Endothelial cell of umbilical vein (primary cell): ENCODE results near the gene PWP1. TPM values are rescaled to one million over a fixed set of nuclear protein-coding genes. Genes with fewer than 3 reads are reported as not detected.

ENCODE experiments used
- BruUV-seq: library from RNA; stranded (reverse); fragments of 400-500 nt; replicated peaks from 2 replicates; lab custom pipeline; 2021; lab: Mats Ljungman, UMichigan
- CTCF ChIA-PET: fragments of 300-600, 350-600 bp; sonication (Branson Sonifier 250); formaldehyde crosslinking; loops from one replicate; lab custom pipeline; 2021; ENCODE audit warnings: antibody characterized with exemption, inconsistent platforms; lab: Charles Lee
- POLR2A ChIA-PET: fragments of 300-600, 350-600 bp; sonication (Branson Sonifier 250); formaldehyde crosslinking; loops from one replicate; lab custom pipeline; 2021; ENCODE audit warnings: antibody characterized with exemption, inconsistent platforms; lab: Charles Lee
- DNase-seq: peaks from one replicate; pipeline ENCODE4 v3.0.0-alpha.2; 2011; ENCODE audit warnings: low read depth, low spot score
- FAIRE-seq: peaks from 2 replicates; lab custom pipeline; 2011; peaks lifted over from hg19 to GRCh38; lab: Jason Lieb, UNC
- H2AFZ ChIP-seq: 2 replicates; pipeline ENCODE4 v1.6.0; 2012; ENCODE audit warnings: low read depth, low read length, control low read depth, inconsistent platforms
- H3K27ac ChIP-seq: 2 replicates; pipeline ENCODE4 v1.5.1; 2011; ENCODE audit warnings: low read depth, mild to moderate bottlenecking, control low read depth, low read length, moderate library complexity; ENCODE audit not compliant: insufficient read depth
- H3K27me3 ChIP-seq, 2 experiments: 2 replicates each; pipeline versions ENCODE4 v1.6.0 to v1.6.1; 2011; ENCODE audit warnings: low read length in 2 of 2, mixed read lengths in 1 of 2; ENCODE audit not compliant: control insufficient read depth in 2 of 2, insufficient read depth in 2 of 2
- H3K36me3 ChIP-seq, 2 experiments: 2 replicates in 1 of 2; 3 replicates in 1 of 2; pipeline ENCODE4 v1.5.1; 2011; ENCODE audit warnings: low read length in 2 of 2, mild to moderate bottlenecking in 1 of 2, moderate library complexity in 1 of 2; ENCODE audit not compliant: control insufficient read depth in 2 of 2, insufficient read depth in 2 of 2; ENCODE audit errors: extremely low read depth in 1 of 2
- H3K4me1 ChIP-seq: 3 replicates; pipeline ENCODE4 v1.5.1; 2011; ENCODE audit warnings: mild to moderate bottlenecking, low read length; ENCODE audit not compliant: control insufficient read depth, insufficient read depth; ENCODE audit errors: extremely low read depth
- H3K4me2 ChIP-seq: 2 replicates; pipeline ENCODE4 v1.6.1; 2011; ENCODE audit warnings: low read length, control low read depth, mixed read lengths; ENCODE audit not compliant: insufficient read depth
- H3K4me3 ChIP-seq, 3 experiments: fragments of 200-600 bp in 1 of 3; sonication (generic), shearing (Covaris generic) in 1 of 3; replicated peaks in 1 of 3; 2 replicates each; pipeline ENCODE4 v1.5.1; 2011 to 2016; ENCODE audit warnings: control low read depth in 3 of 3, low read length in 3 of 3, mild to moderate bottlenecking in 2 of 3, inconsistent platforms in 1 of 3, low read depth in 1 of 3, moderate library complexity in 1 of 3; ENCODE audit not compliant: insufficient read depth in 1 of 3
- H3K79me2 ChIP-seq: 2 replicates; pipeline ENCODE4 v1.6.0; 2012; ENCODE audit warnings: low read length, inconsistent platforms; ENCODE audit not compliant: control insufficient read depth, insufficient read depth
- H3K9ac ChIP-seq: replicated peaks from 2 replicates; pipeline ENCODE3; 2011; ENCODE audit warnings: low read length, control low read depth; ENCODE audit not compliant: insufficient read depth; ENCODE audit errors: extremely low read depth
- H3K9me1 ChIP-seq: replicated peaks from 3 replicates; pipeline ENCODE4 v1.6.0; 2011; ENCODE audit warnings: mild to moderate bottlenecking, low read length; ENCODE audit not compliant: control insufficient read depth, insufficient read depth; ENCODE audit errors: extremely low read depth
- H3K9me3 ChIP-seq: replicated peaks from 2 replicates; pipeline ENCODE4 v1.5.1; 2012; ENCODE audit warnings: low read length, inconsistent platforms; ENCODE audit not compliant: control insufficient read depth, insufficient read depth
- H4K20me1 ChIP-seq: replicated peaks from 2 replicates; pipeline ENCODE3; 2011; ENCODE audit warnings: mild to moderate bottlenecking, low read length; ENCODE audit not compliant: control insufficient read depth, insufficient read depth; ENCODE audit errors: extremely low read depth
- EZH2 ChIP-seq: IDR thresholded peaks from 2 replicates; pipeline ENCODE4 v1.6.1; 2012; ENCODE audit warnings: borderline replicate concordance, low read depth, mild to moderate bottlenecking, moderate library complexity, low read length, inconsistent platforms; ENCODE audit not compliant: severe bottlenecking
- FOS ChIP-seq: IDR thresholded peaks from 2 replicates; pipeline ENCODE4 v1.6.1; 2011; ENCODE audit warnings: mild to moderate bottlenecking, low read length, moderate library complexity, borderline replicate concordance; ENCODE audit not compliant: insufficient read depth
- GATA2 ChIP-seq: IDR thresholded peaks from 2 replicates; pipeline ENCODE4 v1.7.0; 2011; ENCODE audit warnings: low read depth, mild to moderate bottlenecking, moderate library complexity, mixed read lengths, low read length; ENCODE audit not compliant: insufficient read length, insufficient read depth
- JUN ChIP-seq: IDR thresholded peaks from 2 replicates; pipeline ENCODE4 v1.6.1; 2011; ENCODE audit warnings: borderline replicate concordance, low read depth; ENCODE audit not compliant: insufficient read length, insufficient read depth
- MYC ChIP-seq: IDR thresholded peaks from one replicate; pipeline ENCODE4 v1.6.1; 2011; ENCODE audit warnings: mild to moderate bottlenecking, low read depth, low read length
- POLR2A ChIP-seq: IDR thresholded peaks from 2 replicates; pipeline ENCODE4 v1.6.1; 2012; ENCODE audit warnings: low read depth, mild to moderate bottlenecking, control low read depth, low read length
- POLR2AphosphoS5 ChIP-seq: IDR thresholded peaks from 2 replicates; pipeline ENCODE4 v1.6.1; 2012; ENCODE audit warnings: low read depth, mild to moderate bottlenecking, control low read depth, low read length, moderate library complexity; ENCODE audit not compliant: insufficient read depth
- dilution Hi-C: fragments of 300-500 bp; cut with MboI; formaldehyde crosslinking; loops from one replicate; pipeline ENCODE4 v1.15.0; 2019; ENCODE audit warnings: low sequenced_read_pairs; ENCODE audit not compliant: extremely low pct_ligation_motif_present
- intact Hi-C: fragments of 100-400 bp; cut with micrococcal nuclease; formaldehyde crosslinking; loops from one replicate; pipeline ENCODE4 v1.10.0; 2022
- polyA plus RNA-seq, 4 experiments: library from polyadenylated mRNA; depleted of rRNA in 3 of 4; stranded (reverse) in 3 of 4; unstranded in 1 of 4; fragments of >200 nt; gene quantifications; 2 replicates each; pipeline versions ENCODE4 v1.2.1 to v1.2.3, GENCODE V29; 2011 to 2012; ENCODE audit warnings: missing spikeins in 1 of 4
- total RNA-seq: library from RNA; stranded (reverse); gene quantifications from 2 replicates; pipeline ENCODE4 v1.2.3, GENCODE V29; 2021
- TF ChIP-seq, protein P1 (sequence below), 2 donors: IDR thresholded peaks; 1 replicate in 1 of 2; 2 replicates in 1 of 2; pipeline ENCODE4 v1.5.1; 2011; ENCODE audit warnings: low read length in 2 of 2, mild to moderate bottlenecking in 2 of 2, moderate library complexity in 2 of 2, control low read depth in 1 of 2, inconsistent platforms in 1 of 2, low read depth in 1 of 2; ENCODE audit not compliant: insufficient read depth in 1 of 2; ENCODE audit errors: extremely low read depth in 1 of 2
- TF ChIP-seq, protein P2 (sequence below): IDR thresholded peaks from 2 replicates; pipeline ENCODE4 v1.6.1; 2011; ENCODE audit not compliant: insufficient read depth, insufficient read length

Gene PWP1
- total and polyA plus RNA-seq, 2 donors (not counting 3 experiments of a cell fraction or from before 2014, with no cell fraction given): 70.8 to 154 TPM

DNA sequence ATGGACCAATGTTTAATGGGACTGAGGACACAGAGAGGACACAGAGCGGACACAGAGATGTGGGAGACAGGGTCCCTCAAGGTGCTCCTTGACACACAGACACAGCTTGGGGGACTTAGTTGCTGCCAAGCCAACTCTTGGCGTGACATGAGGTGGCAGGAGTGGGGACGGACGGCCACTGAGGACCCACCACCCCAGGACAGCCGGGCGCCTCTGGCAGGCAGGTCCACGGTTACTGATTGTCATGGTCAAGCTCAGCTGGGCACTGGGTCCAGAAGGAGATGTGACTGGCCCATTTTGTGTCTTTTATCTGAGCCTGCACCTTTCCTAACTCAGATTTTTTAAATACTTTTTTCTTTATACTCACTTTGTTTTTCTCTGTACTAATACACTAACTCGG, 15.7 kb upstream of the PWP1 start:
- Histone ChIP-seq H3K4me3 (no peak overlapping the region), H3K79me2 (no peaks in the 10 kb centered on the region), H4K20me1 (no peaks in the 10 kb centered on the region), H3K4me2 (no peak overlapping the region), H3K4me1 (no peaks in the 10 kb centered on the region), H3K9me1 (no peaks in the 10 kb centered on the region), H3K27me3 (peaks cover 2 to 6% of the 10 kb centered on the region in 2 experiments), H3K27ac (no peak overlapping the region), H3K9ac (no peak overlapping the region), H3K9me3 (no peaks in the 10 kb centered on the region), H2AFZ (no peak overlapping the region), H3K36me3 (no peaks in the 10 kb centered on the region)
- BruUV-seq: no TSS peak
- DNase-seq: no peak
- FAIRE-seq: no peak
- dilution Hi-C loops (no loop called here), intact Hi-C loops (no loop called here)
- ChIA-PET CTCF (interaction anchor here (0.6 kb wide), 1 partner anchor 601 kb away, joined by 4 read pairs; no protein-coding TSS in a partner anchor), POLR2A (no interaction called here)
- no peak for TF ChIP-seq POLR2A
- TF ChIP-seq, protein P1, sequence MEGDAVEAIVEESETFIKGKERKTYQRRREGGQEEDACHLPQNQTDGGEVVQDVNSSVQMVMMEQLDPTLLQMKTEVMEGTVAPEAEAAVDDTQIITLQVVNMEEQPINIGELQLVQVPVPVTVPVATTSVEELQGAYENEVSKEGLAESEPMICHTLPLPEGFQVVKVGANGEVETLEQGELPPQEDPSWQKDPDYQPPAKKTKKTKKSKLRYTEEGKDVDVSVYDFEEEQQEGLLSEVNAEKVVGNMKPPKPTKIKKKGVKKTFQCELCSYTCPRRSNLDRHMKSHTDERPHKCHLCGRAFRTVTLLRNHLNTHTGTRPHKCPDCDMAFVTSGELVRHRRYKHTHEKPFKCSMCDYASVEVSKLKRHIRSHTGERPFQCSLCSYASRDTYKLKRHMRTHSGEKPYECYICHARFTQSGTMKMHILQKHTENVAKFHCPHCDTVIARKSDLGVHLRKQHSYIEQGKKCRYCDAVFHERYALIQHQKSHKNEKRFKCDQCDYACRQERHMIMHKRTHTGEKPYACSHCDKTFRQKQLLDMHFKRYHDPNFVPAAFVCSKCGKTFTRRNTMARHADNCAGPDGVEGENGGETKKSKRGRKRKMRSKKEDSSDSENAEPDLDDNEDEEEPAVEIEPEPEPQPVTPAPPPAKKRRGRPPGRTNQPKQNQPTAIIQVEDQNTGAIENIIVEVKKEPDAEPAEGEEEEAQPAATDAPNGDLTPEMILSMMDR (IDR thresholded peaks at IDR 0.05; ENCODE audit: extremely low read depth in 1 of 2, insufficient read depth in 1 of 2, low read depth in 1 of 2, low read length in 2 of 2): no peak
- no peak for TF ChIP-seq GATA2
- TF ChIP-seq JUN: no peak
- TF ChIP-seq, protein P2, sequence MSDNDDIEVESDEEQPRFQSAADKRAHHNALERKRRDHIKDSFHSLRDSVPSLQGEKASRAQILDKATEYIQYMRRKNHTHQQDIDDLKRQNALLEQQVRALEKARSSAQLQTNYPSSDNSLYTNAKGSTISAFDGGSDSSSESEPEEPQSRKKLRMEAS: no peak
- TF ChIP-seq EZH2: no peak
- no peak for TF ChIP-seq FOS
- TF ChIP-seq POLR2AphosphoS5: no peak
- no peak for TF ChIP-seq MYC
